OCI-LY7 (cell line): ENCODE measurements around the gene SAT2.

ENCODE experiments used
- CTCF ChIP-seq: fragments of 200-600 bp; sonication (generic); conservative IDR thresholded peaks from 2 replicates; pipeline ENCODE4 v1.5.1; 2014; ENCODE audit warnings: mild to moderate bottlenecking, antibody characterized with exemption, low read length, moderate library complexity, mixed read lengths
- EZH2phosphoT487 ChIP-seq: fragments of 200-600 bp; sonication (generic); IDR thresholded peaks from 2 replicates; pipeline ENCODE4 v1.6.1; 2018; ENCODE audit warnings: low read depth, borderline replicate concordance, mild to moderate bottlenecking, mixed run types, antibody characterized with exemption, low read length, moderate library complexity, mixed read lengths

- TF ChIP-seq CTCF (no peak), EZH2phosphoT487 (no peak)
These were observed 47.3 kb upstream of the SAT2 start for GRCh38 chr17:7674934-7675333.
